HAP-1 (cell line): ENCODE measurements around the gene EXOC1.
A peak's percentile ranks its signal among the peaks of the same experiment; 100 is the strongest.

Experiments used
- DNase-seq, 2 experiments: peaks; one replicate each; pipeline ENCODE4 v3.0.0-alpha.2; 2016 to 2020; ENCODE audit warnings: low spot score in 2 of 2
- H3K27me3 ChIP-seq: fragments of 250-450 bp; sonication (Bioruptor Pico); 2 replicates; pipeline ENCODE4 v1.5.1; 2020; ENCODE audit warnings: low read depth, mild to moderate bottlenecking, moderate library complexity
- H3K36me3 ChIP-seq: fragments of 250-450 bp; sonication (Bioruptor Pico); replicated peaks from 2 replicates; pipeline ENCODE4 v1.5.1; 2020; ENCODE audit warnings: mild to moderate bottlenecking
- H3K4me1 ChIP-seq: fragments of 250-450 bp; sonication (Bioruptor Pico); 2 replicates; pipeline ENCODE4 v1.5.1; 2020; ENCODE audit warnings: mild to moderate bottlenecking
- H3K4me3 ChIP-seq: fragments of 250-450 bp; sonication (Bioruptor Pico); 2 replicates; pipeline ENCODE4 v1.5.1; 2020; ENCODE audit warnings: mild to moderate bottlenecking, moderate library complexity
- H3K9me3 ChIP-seq: fragments of 250-450 bp; sonication (Bioruptor Pico); 2 replicates; pipeline ENCODE4 v1.5.1; 2020; ENCODE audit warnings: mild to moderate bottlenecking, moderate library complexity
- in situ Hi-C: fragments of 300-500 bp; cut with MboI; formaldehyde crosslinking; loops from 3 replicates; pipeline ENCODE4 v1.14.3; 2020; ENCODE audit warnings: low sequenced_read_pairs, inconsistent platforms, mixed read lengths

Gene EXOC1

GRCh38 chr4:55903577-55903976 lies 50.1 kb downstream of the EXOC1 start:
- in situ Hi-C loops: no loop called here
- Histone ChIP-seq H3K4me1 (no peaks in the 10 kb centered on the region), H3K27me3 (no peaks in the 10 kb centered on the region), H3K36me3 (peaks cover 5% of the 10 kb centered on the region; the same call in 1 of the 2 replicates), H3K4me3 (no peak overlapping the region), H3K9me3 (no peaks in the 10 kb centered on the region)
- DNase-seq: no peak

- no peak overlapping the region for H3K4me3 ChIP-seq
- in situ Hi-C loops: no loop called here
- DNase-seq: no peak
- no peaks in the 10 kb centered on the region for H3K4me1 ChIP-seq
- no peaks in the 10 kb centered on the region for H3K9me3 ChIP-seq
- peaks cover 5% of the 10 kb centered on the region; the same call in 1 of the 2 replicates for H3K36me3 ChIP-seq
- no peaks in the 10 kb centered on the region for H3K27me3 ChIP-seq
These were observed 51.1 kb downstream of the EXOC1 start for GRCh38 chr4:55904576-55904975.

GRCh38 chr4:55906323-55906722 lies 52.9 kb downstream of the EXOC1 start:
- in situ Hi-C loops: no loop called here
- peaks cover 5% of the 10 kb centered on the region; the same call in 1 of the 2 replicates for H3K36me3 ChIP-seq
- no peak overlapping the region for H3K4me3 ChIP-seq
- H3K27me3 ChIP-seq: no peaks in the 10 kb centered on the region
- no peaks in the 10 kb centered on the region for H3K9me3 ChIP-seq
- H3K4me1 ChIP-seq: no peaks in the 10 kb centered on the region
- no peak for DNase-seq

GRCh38 chr4:55906989-55907388 lies 53.5 kb downstream of the EXOC1 start:
- Histone ChIP-seq H3K36me3 (peaks cover 5% of the 10 kb centered on the region; the same call in 1 of the 2 replicates), H3K9me3 (no peaks in the 10 kb centered on the region), H3K4me1 (no peaks in the 10 kb centered on the region), H3K4me3 (no peak overlapping the region), H3K27me3 (no peaks in the 10 kb centered on the region)
- DNase-seq: no peak
- in situ Hi-C loops: no loop called here

GRCh38 chr4:55907469-55907868 lies 54.0 kb downstream of the EXOC1 start:
- in situ Hi-C loops: no loop called here
- H3K9me3 ChIP-seq: no peaks in the 10 kb centered on the region
- H3K4me3 ChIP-seq: no peak overlapping the region
- H3K36me3 ChIP-seq: peaks cover 2% of the 10 kb centered on the region; the same call in 1 of the 2 replicates
- H3K27me3 ChIP-seq: no peaks in the 10 kb centered on the region
- no peak for DNase-seq
- no peaks in the 10 kb centered on the region for H3K4me1 ChIP-seq

GRCh38 chr4:55910140-55910539 lies 56.7 kb downstream of the EXOC1 start:
- Histone ChIP-seq H3K36me3 (no peaks in the 10 kb centered on the region), H3K4me3 (no peak overlapping the region), H3K4me1 (no peaks in the 10 kb centered on the region), H3K27me3 (no peaks in the 10 kb centered on the region), H3K9me3 (no peaks in the 10 kb centered on the region)
- no peak for DNase-seq
- in situ Hi-C loops: no loop called here

- Histone ChIP-seq H3K4me1 (no peaks in the 10 kb centered on the region), H3K27me3 (no peaks in the 10 kb centered on the region), H3K9me3 (no peaks in the 10 kb centered on the region), H3K4me3 (no peak overlapping the region), H3K36me3 (no peaks in the 10 kb centered on the region)
- in situ Hi-C loops: no loop called here
- no peak for DNase-seq
These were observed 58.8 kb downstream of the EXOC1 start for GRCh38 chr4:55912249-55912648.

- H3K4me3 ChIP-seq: no peak overlapping the region
- no peaks in the 10 kb centered on the region for H3K27me3 ChIP-seq
- H3K9me3 ChIP-seq: no peaks in the 10 kb centered on the region
- H3K4me1 ChIP-seq: no peaks in the 10 kb centered on the region
- in situ Hi-C loops: no loop called here
- no peak for DNase-seq
- no peaks in the 10 kb centered on the region for H3K36me3 ChIP-seq
These were observed 67.1 kb downstream of the EXOC1 start for GRCh38 chr4:55920571-55920970.

- DNase-seq: no peak
- Histone ChIP-seq H3K27me3 (no peaks in the 10 kb centered on the region), H3K4me3 (no peak overlapping the region), H3K36me3 (no peaks in the 10 kb centered on the region), H3K4me1 (no peaks in the 10 kb centered on the region), H3K9me3 (no peaks in the 10 kb centered on the region)
- in situ Hi-C loops: no loop called here
These were observed 67.6 kb downstream of the EXOC1 start for GRCh38 chr4:55921093-55921492.

GRCh38 chr4:55925241-55925640 lies 71.8 kb downstream of the EXOC1 start:
- DNase-seq: no peak
- in situ Hi-C loops: no loop called here

GRCh38 chr4:55926610-55927009 lies 73.2 kb downstream of the EXOC1 start:
- H3K4me1 ChIP-seq: peaks cover 16% of the 10 kb centered on the region
- H3K9me3 ChIP-seq: peaks cover 4% of the 10 kb centered on the region; the same call in 1 of the 2 replicates
- no peak overlapping the region for H3K4me3 ChIP-seq
- H3K36me3 ChIP-seq: no peaks in the 10 kb centered on the region
- in situ Hi-C loops: no loop called here
- H3K27me3 ChIP-seq: no peaks in the 10 kb centered on the region
- no peak for DNase-seq

More at GRCh38 chr4:55925241-55925640, 71.8 kb downstream of the EXOC1 start:
- Histone ChIP-seq H3K27me3 (no peaks in the 10 kb centered on the region), H3K36me3 (no peaks in the 10 kb centered on the region), H3K9me3 (peaks cover 4% of the 10 kb centered on the region; the same call in 1 of the 2 replicates), H3K4me1 (peaks cover 16% of the 10 kb centered on the region), H3K4me3 (no peak overlapping the region)

GRCh38 chr4:55927803-55928437 lies 74.5 kb downstream of the EXOC1 start:
- peaks cover 4% of the 10 kb centered on the region; the same call in 1 of the 2 replicates for H3K9me3 ChIP-seq
- H3K4me3 ChIP-seq: no peak overlapping the region
- in situ Hi-C loops: no loop called here
- H3K4me1 ChIP-seq: peaks cover 16% of the 10 kb centered on the region
- H3K27me3 ChIP-seq: no peaks in the 10 kb centered on the region
- peak in 1 of 2 experiments; percentile 16 for DNase-seq
- no peaks in the 10 kb centered on the region for H3K36me3 ChIP-seq

GRCh38 chr4:55928846-55929245 lies 75.4 kb downstream of the EXOC1 start:
- Histone ChIP-seq H3K36me3 (no peaks in the 10 kb centered on the region), H3K4me3 (no peak overlapping the region), H3K27me3 (no peaks in the 10 kb centered on the region), H3K4me1 (peaks cover 16% of the 10 kb centered on the region), H3K9me3 (peaks cover 4% of the 10 kb centered on the region; the same call in 1 of the 2 replicates)
- in situ Hi-C loops: no loop called here
- no peak for DNase-seq

- in situ Hi-C loops: no loop called here
- no peak overlapping the region for H3K4me3 ChIP-seq
- DNase-seq: no peak
- H3K27me3 ChIP-seq: no peaks in the 10 kb centered on the region
- H3K9me3 ChIP-seq: peaks cover 6% of the 10 kb centered on the region
- no peaks in the 10 kb centered on the region for H3K36me3 ChIP-seq
- peaks cover 16% of the 10 kb centered on the region for H3K4me1 ChIP-seq
These were observed 77.6 kb downstream of the EXOC1 start for GRCh38 chr4:55931043-55931442.

GRCh38 chr4:55931833-55932232 lies 78.4 kb downstream of the EXOC1 start:
- Histone ChIP-seq H3K36me3 (no peaks in the 10 kb centered on the region), H3K4me3 (no peak overlapping the region), H3K9me3 (peaks cover 9% of the 10 kb centered on the region), H3K4me1 (peaks cover 14% of the 10 kb centered on the region), H3K27me3 (no peaks in the 10 kb centered on the region)
- DNase-seq: no peak
- in situ Hi-C loops: no loop called here
